ENCODE data around the gene PLA2G2F.

The PLA2G2F gene

GRCh38 chr1:20139776-20140612, 871 bp downstream of the PLA2G2F start:
- TF ChIP-seq CTCF (IDR thresholded peaks at IDR 0.05): no peak

GRCh38 chr1:20141001-20141400, 1.9 kb downstream of the PLA2G2F start:
- TF ChIP-seq CTCF (IDR thresholded peaks at IDR 0.05): no peak

- no peak for TF ChIP-seq CTCF (IDR thresholded peaks at IDR 0.05)
Observed at GRCh38 chr1:20141466-20141865, 2.3 kb downstream of the PLA2G2F start.

- TF ChIP-seq CTCF (IDR thresholded peaks at IDR 0.05): no peak
Observed at GRCh38 chr1:20142001-20142710, 3.0 kb downstream of the PLA2G2F start.

GRCh38 chr1:20143318-20143717, 4.2 kb downstream of the PLA2G2F start:
- TF ChIP-seq CTCF (IDR thresholded peaks at IDR 0.05): no peak

- no peak for TF ChIP-seq CTCF (IDR thresholded peaks at IDR 0.05)
Observed at GRCh38 chr1:20143734-20144565, 4.8 kb downstream of the PLA2G2F start.

GRCh38 chr1:20147846-20148570, 8.9 kb downstream of the PLA2G2F start:
- TF ChIP-seq CTCF (IDR thresholded peaks at IDR 0.05): no peak

All from LNCAP (cell line).